GM18508 (cell line): ENCODE results near the gene NEDD4L.
"Not testable (repeated sequence)": the region's sequence is repeated elsewhere in the genome, so short reads cannot be mapped to it uniquely, and the experiment has no call there.

Experiments
- ATAC-seq: cut with Tn5 transposase; IDR thresholded peaks from one replicate; pipeline ENCODE4 v1.9.1; 2021; ENCODE audit warnings: moderate number of reproducible peaks; ENCODE audit not compliant: insufficient read depth, unreplicated experiment

Gene NEDD4L

DNA sequence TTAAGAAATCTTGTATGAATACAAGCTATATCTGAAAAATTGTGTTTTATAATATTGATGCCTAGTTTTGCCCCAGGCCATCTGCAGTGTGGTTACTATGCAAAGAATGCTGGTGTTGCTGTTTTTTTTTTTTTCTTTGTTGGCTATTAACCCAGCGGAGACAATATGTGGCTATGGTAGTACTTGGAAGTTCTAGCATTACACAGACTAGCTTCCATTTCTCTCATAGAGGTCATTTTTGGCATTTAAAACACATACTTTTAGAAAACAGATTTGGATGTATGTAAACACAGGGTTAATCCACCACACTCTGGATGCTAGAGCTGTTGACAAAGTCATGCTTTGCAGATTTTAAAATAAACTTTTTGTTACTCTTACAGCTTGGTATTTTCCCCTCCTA is 209.8 kb downstream of the NEDD4L start:
- no peak for ATAC-seq

DNA sequence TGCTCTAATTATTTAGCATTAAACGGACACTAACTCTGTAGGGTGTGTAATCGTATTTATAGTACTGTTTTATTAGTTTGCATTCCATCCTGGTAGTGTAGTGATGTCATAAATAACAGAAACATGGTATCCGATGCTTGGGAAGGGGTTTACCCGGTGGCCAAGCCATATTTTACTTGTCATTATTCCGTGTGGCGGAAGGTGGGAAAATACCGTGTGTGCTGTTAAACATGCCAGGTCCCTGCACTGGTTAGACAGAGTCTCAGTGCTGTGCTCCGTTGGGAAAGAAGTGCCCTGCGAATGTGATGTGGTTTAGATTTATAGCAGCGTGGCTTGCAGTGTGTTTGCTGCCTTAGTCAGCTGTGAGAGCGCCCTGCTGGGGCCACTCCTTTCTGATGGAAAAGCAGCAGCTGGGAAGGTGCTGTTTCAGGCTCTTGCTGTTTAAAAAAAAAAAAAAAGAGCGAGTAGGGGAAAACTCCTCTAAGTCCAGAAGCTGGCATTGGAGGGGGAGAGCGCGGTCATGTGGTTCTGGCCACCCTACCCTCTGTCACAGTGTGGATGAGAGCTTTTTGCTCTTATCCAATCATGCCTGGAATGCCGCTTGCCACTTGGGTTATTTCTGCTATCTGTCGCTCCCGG is 211.0 kb downstream of the NEDD4L start:
- no peak for ATAC-seq

DNA sequence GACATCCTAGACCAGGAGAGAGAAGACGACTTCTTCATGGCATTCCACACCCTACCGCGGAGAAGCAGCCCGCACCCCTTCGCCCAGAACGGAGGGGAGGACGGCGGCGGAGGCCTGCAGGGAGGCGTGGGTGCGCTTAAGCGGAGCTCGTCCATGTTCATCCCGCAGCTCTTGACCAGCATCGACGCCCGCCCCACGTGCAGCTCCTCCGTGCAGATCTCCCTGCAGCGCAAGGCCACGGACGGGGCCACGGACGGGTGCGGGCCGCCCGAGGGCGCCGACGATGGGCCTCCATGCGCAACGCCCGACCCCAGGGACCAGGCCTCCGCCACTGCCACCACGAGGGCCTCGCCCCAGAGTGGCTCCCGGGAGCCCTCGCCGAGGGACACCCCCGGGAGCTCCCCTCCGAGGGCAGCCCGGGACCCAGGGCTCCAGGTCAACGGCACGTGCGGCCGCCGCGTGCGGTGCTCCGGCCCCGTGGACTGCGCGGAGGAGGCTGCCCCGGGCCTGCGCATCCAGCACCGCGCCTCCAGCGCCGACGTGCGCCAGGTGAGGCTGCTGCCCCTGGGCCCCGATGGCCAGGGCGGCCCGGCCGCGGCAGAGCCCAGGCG is 211.8 kb downstream of the NEDD4L start:
- no peak for ATAC-seq

DNA sequence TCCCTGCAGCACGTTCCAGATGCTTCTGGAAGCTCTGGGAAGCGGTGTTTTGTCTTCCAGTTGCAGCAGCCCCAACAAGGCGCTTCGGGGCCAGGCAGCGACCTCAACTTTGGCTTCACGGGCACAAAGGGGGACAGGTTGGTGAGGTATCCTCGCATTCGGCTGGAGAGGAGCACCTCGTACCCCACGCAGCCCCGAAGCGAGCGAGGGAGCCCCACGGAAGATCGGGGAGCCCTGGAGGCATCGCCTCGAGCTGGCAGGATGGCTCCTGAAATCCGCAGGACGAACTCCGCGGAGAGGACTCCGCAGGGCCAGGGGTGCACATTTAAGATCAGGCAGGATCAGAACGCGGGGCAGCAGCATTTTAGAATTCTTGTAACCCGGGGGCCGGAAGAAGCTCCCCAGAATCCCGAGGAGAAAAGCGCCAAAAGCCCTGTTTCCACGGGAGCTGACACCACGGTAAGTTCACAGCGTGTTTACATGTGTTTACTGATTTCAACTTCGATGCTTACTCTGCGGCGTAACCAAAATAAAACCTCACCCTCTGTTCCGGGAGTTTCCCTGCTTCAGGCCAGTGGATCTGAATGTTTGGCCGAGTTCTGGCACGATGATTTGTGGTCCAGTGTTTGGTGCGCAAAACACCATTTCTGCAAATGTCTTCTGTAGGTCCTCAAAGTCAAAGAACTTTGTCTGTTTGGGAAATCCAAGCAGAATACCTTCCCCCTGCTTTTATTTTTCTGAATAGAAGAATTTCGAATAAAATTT is 212.5 kb downstream of the NEDD4L start:
- no peak for ATAC-seq

DNA sequence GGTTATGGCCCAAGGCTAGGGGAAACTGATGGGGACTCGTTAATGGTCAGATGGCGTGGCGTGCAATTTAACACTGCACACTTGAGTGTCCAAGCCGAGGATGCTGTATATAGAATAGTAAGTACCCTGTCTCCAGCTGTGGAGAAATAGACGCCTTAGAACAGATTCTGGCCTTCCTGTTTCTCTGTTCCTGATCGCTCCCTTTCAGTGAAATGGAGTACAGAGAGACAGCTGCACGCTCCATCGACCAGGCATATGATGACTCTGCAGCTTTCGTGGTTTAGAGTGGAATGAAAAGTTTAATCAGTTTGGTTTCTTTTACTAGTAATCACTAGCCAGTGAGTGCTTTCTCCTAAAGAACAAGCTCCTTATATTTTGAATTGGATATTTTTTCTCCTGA is 213.4 kb downstream of the NEDD4L start:
- no peak for ATAC-seq

DNA sequence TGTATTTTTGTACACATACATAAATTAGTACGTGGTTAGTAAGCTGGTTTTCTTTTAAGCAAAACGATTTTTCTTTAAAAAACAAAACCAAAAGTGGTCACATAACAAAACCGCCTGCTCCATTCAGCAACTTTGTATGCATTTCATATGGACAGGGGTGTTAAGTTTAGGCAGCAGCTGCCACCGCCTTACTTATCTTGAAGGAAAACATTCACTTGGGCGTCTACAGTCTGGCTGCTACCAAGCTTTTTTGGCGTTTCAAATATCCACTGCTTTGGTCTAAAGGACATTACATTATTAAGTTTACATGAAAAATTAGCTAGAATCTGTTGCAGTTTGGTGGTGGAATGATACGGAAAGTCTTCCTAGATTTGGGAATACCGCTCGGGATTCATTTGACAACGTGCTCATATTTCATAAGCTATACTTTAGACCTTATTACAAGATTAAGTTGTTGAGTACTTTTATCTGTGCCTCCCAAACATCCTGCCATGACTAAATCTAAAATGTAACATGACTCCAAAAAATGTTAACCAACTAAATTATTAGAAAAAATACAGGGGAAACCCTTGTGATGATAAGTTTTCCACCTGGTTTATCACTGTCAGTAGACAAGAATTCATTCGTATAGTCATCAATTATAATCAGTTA is 214.8 kb downstream of the NEDD4L start:
- no peak for ATAC-seq

DNA sequence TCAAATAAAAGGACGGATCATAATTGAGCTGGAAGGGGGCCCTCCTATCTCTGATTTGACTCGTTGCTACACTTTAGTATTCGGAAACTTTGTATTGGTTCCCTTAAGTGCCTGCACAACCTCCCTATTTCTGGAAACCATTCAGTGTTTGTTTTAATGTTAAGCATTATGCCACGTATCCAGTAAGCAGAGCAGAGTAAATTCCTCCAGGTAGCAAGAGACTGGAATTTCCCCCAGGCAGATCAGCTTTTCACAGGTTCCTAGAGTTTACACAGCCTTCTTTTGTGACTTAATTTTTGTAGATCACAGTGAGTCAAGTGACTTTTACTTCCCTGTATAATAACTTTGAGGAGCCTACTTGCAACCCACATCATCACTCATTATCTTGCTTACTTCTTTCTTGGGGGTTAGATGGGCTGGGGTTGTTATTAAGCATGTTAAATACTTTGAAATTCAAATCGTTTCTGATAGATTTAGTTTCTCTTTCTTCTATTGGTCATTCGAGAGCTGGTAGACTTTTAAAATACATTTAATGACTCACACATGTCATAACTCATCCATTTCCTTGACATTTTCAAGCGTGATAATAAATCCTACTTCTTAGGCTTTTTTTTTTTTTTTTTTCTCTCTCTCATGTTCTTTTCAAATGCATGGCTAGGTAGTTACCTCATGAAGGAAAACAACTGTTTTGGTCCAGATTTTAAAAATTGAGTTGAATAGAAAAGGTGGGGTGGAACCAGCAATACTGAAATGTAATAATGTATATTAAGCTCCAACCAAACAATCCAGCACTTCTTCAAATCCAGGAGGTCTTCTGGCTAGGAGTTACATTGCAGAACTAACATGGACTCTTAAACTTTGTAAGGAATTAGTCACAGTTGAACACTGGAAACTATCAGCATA is 219.3 kb downstream of the NEDD4L start:
- ATAC-seq: no peak

DNA sequence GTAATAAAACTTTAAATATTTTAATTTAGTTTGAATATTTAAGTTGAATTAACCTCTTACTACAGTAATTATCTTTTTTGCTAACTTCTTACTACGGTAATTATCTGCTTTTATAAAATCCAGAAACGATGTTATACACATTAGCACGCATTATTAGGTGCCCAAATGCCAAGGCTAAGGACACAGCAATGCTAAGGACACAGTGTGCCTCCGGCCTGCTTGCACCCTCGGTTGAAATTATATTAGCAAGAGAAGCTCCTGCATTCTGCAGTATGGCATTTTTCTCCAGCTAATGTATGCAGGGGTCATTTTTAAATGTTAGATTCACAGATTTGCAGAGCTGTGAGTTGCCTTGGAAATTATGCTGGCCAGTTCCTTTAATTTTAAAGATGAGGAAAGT is 220.0 kb downstream of the NEDD4L start:
- ATAC-seq: no peak

DNA sequence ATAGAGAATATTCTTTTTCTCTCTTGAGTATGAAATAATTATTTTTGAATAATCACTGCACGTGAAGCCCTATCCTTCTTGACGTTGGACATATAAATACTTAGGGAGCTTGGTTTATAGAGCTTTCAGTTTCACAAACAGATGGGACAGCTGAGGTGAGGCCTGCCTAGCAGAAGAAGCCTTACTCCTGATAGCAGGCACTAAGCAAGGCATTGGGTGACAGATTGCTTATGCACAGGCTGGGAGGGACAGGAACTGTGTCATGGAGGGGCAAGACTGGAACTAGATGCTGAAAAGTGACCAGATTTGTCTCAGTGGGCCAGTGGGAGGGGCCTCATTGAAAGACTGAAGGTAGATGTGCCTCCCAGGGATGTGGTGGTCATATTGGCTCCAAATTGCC is 220.8 kb downstream of the NEDD4L start:
- no peak for ATAC-seq

DNA sequence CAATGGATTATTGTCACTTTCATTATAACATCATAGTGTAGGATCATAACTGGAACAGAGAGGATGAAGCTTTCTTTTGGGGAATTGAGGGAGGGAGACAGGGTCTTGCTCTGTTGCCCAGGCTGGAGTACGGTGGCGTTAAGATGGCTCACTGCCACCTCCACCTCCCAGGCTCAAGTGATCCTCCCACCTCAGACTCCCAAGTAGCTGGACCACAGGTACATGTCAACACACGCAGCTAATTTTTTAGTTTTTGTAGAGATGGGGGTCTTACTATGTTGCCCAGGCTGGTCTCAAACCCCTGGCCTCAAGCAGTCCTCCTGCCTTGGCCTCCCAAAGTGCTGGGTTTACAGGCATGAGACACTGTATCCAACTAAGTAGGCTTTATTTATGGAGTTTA is 221.5 kb downstream of the NEDD4L start:
- ATAC-seq: not testable (repeated sequence)

DNA sequence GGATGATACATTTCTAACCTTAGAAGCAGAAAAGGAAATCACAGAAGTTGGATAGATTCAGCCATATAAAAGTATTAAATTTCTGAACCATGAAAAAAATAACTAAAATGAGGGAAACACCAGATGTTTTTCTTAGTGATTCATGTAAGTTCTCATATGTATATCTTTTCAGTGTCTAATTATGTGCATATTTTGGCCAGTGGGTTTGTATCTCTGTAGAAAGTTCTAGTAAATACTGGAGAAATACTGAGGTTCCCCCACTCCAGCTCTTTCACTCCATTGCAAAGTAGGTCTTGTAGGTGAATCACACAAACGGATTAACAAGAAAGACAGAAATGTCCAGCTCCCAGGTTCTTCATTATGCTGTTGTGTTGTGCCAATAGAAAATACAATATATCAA is 222.3 kb downstream of the NEDD4L start:
- no peak for ATAC-seq

DNA sequence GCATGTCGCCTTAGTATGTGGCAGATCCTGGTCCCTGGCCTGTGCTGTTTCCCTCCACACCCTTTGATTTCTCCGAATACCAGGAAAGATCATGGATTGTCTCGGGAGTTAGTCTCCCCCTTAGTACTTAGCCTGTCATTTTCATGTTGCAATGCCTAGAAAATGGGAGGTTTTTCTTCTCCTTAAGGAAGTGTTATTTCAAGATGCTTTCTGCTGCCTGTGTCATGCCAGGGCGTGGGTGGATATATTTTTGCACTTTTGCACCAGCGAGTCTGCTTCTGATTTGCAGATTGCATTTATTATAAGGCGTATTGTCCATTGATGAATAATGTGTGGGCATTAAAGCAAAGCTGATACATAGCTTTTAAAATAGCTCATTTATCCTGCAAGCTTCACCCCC is 223.5 kb downstream of the NEDD4L start:
- no peak for ATAC-seq

DNA sequence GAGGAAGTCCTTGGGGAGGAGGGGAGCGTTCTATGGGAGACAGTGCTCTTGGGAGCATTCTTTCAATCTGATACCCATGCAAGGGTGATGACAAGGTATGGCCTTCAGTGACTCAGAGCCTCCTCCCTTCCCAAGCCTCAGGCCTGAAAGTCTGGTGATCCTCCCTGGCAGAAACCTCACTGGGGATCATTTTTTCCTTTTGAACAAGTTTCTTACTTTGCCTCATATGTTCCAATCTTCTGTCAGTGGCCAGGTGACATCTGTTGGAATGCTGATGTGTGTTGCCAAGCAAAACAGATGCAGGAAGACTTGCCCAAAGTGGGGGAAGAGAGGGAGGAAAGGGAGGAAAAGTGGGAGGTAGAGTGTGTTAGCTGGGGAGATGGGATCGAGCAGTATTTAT is 224.8 kb downstream of the NEDD4L start:
- ATAC-seq: no peak

DNA sequence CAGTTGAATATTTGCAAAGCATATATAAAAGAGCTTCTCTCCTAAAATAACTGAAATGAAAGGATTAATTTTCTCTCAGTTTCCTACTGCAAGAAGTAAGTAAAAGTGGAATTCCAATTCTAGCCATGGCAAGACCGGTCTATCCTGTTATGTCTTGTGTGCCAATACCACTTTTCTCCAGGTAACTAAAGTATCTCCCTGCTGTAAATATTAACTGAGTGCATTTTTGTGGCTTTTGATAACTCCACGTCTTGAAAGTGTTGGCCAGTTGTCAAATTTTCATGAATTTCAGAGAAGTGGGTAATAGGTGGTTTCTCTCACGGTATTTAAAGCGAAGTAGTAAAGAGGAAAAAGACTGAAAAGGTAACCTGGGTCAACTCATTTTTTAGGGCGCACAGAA is 225.9 kb downstream of the NEDD4L start:
- no peak for ATAC-seq

DNA sequence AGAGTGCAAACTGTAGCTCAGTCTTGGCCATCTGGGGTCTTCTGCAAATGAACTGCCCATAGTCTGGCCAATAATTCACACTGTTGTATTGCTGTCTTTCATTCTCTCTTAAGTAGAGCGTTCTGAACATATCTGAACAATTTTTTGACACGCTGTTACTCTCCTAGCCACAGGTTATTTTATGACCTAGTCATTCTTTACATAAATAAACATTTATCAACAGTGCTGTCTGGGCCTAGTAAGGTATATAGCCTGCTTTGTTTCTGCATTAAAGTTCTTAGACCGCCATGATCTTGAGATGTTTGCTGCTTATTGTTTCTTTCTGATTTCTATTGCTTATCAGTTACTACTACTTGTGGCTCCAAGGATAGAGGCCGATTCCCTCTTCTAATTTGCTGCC is 226.4 kb downstream of the NEDD4L start:
- ATAC-seq: no peak

DNA sequence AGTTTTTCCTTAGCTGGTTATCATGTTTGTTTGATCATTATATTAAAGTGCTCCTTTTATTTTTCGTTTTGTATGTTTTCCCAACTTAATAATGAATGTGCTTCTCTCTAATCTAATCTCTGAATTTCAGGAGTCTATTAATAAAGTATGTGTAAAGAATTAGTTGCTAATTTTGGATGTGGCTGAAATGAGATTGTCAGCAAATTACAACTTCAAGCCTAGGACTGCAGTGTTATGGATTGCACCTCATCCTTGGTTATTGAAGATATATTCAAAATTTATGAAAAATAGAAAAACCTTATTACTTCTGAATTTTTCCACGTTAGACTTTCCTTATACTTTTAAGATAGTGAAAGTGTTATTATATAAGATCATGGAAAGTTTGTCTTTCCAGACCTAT is 227.7 kb downstream of the NEDD4L start:
- ATAC-seq: no peak

DNA sequence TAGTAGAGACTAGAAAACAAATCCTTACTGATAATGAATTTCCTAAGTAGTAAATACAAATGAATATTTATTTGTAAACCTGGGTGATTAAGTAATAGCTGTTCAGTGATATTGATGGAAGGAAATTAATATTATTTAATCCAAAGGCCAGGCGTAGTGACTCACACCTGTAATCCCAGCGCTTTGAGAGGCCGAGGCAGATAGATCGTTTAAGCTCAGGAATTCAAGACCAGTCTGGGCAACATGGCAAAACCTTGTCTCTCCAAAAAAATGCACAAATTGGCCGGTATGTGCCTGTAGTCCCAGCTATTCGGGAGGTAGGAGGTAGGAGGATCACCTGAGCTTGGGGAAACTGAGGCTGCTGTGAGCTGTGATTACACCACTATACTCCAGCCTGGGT is 228.2 kb downstream of the NEDD4L start:
- ATAC-seq: no peak

DNA sequence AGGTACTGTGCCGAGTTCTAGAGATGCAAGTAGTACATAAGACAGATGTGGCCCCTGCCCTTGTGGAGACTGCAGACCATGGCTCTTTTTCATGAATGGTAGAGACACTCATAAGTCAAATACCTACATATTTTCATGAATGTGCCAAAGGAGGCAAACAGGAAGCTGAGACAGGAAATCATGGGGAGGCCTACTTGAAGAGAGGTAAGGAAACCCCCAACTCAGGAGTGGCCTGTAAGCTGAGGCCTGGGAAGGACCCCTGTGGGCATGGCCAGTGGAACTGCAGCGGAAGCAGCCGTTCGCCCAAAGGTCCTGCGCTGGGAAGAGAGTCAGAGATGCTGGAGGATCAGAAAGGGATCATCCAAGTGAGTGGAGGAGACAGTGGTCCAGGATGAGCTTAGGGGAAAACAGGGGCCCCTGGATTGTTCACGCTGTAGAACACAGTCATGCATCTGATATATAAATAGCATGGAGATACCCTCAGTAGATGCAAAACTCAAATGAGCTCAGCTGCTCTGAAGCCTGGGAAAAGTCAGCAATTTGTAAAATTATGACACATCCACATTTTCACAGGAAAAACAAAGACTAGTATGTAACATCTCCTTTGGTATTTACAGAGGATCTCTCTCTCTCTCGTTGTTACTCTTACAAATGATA is 228.9 kb downstream of the NEDD4L start:
- ATAC-seq: no peak

DNA sequence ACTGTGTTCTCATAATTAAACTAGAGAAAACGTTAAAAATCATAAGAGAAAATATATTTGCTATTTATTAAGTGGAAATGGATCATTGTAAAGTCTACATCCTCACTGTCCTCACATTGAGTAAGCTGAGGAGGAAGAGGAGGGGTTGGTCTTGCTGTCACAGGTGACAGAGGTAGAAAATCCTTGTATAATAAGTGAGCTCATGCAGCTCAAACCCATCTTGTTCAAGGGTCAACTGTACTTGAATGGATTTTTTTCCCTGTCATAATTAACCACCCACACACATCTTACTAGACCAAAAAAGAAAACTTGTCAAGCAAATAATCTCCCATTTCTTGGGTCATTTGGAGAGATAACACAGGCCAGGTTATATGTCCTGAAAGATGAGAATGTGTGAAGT is 231.2 kb downstream of the NEDD4L start:
- no peak for ATAC-seq
